ENCODE data around the gene ZKSCAN1.

Gene ZKSCAN1

DNA sequence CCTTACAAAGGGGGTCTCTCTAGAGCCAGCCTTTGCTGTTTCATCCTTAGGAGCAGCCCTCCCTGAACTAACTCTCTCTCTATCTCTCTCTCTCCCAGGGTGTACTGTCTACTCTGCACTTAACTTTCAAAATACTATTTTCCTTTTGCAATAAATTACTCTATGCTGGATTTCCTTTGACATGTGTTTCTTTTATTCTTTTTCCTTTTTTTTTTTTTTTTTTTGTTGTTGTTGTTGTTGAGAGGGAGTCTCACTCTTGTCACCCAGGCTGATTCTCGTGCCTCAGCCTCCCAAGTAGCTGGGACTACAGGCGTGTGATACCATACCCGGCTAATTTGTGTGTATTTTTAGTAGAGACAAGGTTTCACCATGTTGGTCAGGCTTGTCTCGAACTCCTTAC, 67.6 kb downstream of the ZKSCAN1 start:
- DNase-seq: no peak

DNA sequence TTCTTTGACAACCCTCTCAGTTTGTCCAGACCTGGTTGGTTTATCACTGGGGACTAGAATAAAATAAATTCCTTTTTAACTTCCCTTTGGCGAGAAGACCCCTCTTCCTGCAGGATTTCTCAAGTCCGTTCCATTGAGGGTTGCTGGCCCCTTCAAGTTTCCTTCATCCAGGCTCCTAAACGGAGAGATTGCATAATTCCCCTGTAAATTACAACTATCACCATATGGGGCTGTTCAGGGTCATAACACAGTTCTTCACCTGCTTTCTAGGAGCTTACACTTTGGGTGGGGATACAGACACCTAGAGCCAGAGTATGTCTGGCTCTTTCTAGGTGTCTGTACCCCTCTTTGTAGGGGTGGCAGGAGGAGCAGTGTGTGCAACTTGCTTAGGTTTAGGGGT, 70.1 kb downstream of the ZKSCAN1 start:
- no peak for DNase-seq

- DNase-seq: no peak
These were observed 71.8 kb downstream of the ZKSCAN1 start for GRCh38 chr7:100087055-100087750.

DNA sequence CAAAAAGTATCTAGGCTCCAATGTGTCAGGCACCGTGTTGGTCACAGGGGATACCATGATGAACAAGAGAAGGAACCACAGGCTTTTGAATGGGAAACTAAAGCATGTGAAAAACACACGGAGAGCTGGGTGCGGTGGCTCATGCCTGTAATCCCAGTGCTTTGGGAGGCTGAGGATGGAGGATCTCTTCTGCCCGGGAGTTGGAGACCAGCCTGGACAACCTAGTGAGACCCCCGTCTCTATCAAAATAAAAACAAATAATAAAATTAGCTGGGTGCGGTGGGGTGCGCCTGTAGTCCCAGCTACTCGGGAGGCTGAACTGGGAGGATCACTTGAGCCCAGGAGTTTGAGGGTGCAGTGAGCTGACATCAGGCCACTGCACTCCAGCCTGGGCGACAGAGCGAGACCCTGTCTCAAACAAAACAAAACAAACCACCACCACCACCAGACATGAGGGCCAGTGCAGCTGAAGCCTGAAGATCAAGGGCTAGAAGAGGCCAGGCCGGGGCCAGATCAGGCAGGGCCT, 72.8 kb downstream of the ZKSCAN1 start:
- no peak for DNase-seq

GRCh38 chr7:100088621-100089457, 73.4 kb downstream of the ZKSCAN1 start, which contains the start of gene COPS6:
Gene COPS6, plus strand, starts transcription at chr7:100088969. Its CDS starts 22 bp downstream, at chr7:100088991.
- DNase-seq: peak; percentile 89

- no peak for DNase-seq
These were observed 74.2 kb downstream of the ZKSCAN1 start for GRCh38 chr7:100089458-100090196.

GRCh38 chr7:100090527-100091410, 75.4 kb downstream of the ZKSCAN1 start:
- DNase-seq: no peak

Measured in stimulated activated CD4-positive, alpha-beta T cell treated with anti-CD3 and anti-CD28 coated beads, Interleukin-2, amount 100 ng/mL, for 48 hours (primary cell).